KOPT-K1 (cell line): ENCODE results near the gene GALNT12.

Experiments used
- H3K27ac ChIP-seq: fragments of 200-600 bp; sonication (generic); 2 replicates; pipeline ENCODE4 v1.5.1; 2016; ENCODE audit warnings: antibody characterized with exemption, mild to moderate bottlenecking, low read depth, low read length; ENCODE audit not compliant: poor library complexity, severe bottlenecking
- H3K36me3 ChIP-seq: fragments of 200-600 bp; sonication (generic); 2 replicates; pipeline ENCODE4 v1.5.1; 2017; ENCODE audit warnings: antibody characterized with exemption, mild to moderate bottlenecking, low read length, moderate library complexity; ENCODE audit not compliant: insufficient read depth
- H3K9me3 ChIP-seq: fragments of 200-600 bp; sonication (generic); 2 replicates; pipeline ENCODE4 v1.5.1; 2017; ENCODE audit warnings: antibody characterized with exemption, low read length, mild to moderate bottlenecking; ENCODE audit not compliant: insufficient read depth, poor library complexity, severe bottlenecking

GALNT12 gene

DNA sequence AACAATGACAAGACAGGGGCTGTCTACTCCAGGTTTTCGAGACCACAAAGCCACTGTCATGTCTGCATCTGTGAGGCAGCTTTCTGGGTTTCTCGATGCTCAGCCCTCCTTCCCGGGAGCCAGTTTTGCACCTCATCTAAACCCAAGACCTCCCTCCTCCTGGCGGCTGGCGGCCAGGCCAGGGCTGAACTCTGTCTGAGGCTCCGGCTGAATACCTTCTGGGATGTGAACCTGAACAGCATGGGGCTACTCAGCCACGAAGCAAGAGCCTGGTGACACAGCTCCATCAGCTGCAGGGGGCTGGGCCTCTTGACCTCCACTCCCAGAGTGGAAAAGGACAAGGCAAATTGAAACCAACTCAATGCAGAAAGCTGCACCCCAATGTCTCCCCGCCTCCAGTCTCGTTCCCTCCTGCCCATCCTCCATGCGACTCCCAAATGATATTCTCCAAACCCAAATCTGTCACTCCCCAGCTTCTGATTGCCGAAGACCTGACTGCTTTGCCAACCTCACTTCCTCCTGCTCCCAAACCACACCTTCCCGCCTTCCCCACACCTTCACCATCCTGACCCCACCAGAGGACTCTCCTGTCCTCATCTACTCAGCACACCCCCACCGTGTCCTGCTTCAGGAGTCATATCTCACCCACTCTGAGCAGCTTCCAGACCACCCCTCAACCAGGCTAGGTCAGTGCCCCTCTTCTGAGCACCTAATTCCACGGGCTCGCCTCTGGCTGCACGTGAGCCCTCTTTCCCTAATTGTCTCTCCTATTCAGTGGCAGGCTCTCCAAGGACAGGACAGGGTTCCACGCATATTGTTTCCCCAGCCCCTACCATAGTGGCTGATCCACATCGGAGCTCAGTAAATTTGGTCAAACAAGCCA is 15.6 kb upstream of the GALNT12 start:
- no peak overlapping the region for H3K27ac ChIP-seq
- no peaks in the 10 kb centered on the region for H3K36me3 ChIP-seq
- H3K9me3 ChIP-seq = no peaks in the 10 kb centered on the region

DNA sequence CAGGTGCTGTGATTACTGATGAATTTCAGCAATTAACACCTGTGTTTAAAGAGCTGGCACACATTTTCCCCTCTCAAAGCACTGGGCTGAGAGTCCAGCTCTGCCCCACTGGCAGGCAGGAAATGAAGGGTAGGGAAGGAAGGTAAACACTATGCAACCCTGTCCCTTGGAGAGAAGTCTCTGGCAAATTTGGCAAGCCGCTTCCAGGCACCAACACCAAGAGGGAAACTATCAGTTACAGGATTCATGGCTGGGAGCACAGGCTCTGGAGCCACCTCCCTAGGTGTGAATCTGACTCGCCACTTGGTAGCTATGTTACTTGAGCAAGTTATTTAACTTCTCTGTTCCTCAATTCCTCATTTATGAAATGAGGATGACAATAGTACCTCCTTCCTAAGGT is 14.4 kb upstream of the GALNT12 start:
- no peak overlapping the region for H3K27ac ChIP-seq
- H3K9me3 ChIP-seq = peaks cover 3% of the 10 kb centered on the region
- H3K36me3 ChIP-seq = no peaks in the 10 kb centered on the region

DNA sequence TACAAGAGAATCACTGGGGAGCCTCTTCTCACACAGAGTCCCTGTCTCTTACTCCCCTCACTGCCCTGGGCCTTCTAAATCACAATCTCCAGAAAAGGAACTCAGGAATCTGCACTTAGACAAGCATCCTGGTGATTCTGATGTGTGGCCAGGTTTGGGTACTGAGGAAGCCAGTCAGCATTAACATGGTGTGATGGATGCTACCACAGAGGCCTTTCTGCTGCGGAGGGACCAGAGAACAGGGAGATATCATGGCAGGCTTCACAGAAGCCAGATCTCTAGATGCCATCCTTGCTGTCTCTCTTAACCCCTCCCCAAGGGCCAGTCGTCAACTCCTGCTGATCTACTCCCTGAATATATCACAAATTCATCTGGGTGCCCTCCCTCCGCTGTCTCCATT is 12.7 kb upstream of the GALNT12 start:
- Histone ChIP-seq H3K9me3 (peaks cover 19% of the 10 kb centered on the region), H3K27ac (no peak overlapping the region), H3K36me3 (no peaks in the 10 kb centered on the region)

DNA sequence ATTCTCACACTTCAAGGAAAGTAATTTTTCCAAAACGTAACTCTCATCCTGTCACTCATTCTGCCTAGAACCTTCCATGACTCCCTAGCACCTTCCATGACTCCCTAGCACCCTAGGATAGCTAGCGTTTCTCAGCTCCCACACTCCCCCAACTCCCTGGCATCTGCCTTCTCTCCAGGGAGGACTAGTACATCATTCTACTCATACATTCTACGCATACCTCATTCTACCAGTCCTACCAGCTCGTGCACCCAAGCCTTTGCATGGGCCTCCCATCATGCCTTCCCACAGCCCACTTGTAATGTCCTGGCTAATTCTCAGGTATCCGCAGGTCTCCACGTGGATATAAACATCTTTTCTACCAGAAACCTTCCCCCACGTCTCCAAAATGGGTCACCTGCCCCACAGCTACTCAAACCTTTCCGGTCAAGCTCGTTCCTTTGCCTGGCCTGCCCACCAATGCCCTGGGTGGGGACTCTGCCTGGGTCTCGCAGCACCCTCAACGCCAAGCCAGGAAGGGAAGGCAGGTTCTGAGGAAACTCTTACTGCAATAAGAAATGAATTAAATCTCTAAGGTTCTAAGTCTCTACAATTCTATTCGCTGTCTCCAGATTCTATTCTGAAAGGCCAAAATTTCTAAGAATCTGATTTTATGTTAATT is 12.0 kb upstream of the GALNT12 start:
- H3K9me3 ChIP-seq = peaks cover 19% of the 10 kb centered on the region
- no peaks in the 10 kb centered on the region for H3K36me3 ChIP-seq
- H3K27ac ChIP-seq = no peak overlapping the region

DNA sequence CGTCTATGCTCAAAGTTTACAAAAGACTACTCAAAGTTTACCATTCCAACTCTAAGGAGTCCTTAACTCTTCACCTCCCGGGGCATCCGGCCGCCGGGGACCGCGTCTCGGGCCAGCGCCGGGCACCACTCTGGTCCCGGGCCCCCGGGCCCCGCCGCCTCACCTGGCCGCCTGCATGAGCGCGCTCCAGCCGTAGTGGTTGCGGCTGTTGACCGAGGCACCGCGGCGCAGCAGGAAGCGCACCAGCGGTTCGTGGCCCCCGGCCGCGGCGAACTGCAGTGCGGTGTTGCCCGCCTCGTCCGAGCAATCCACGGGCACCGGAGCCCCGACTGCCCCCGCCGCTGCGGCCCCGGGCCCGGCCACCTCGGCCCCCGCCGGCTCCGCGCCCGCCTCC is 11.5 kb upstream of the GALNT12 start:
- no peak overlapping the region for H3K27ac ChIP-seq
- no peaks in the 10 kb centered on the region for H3K36me3 ChIP-seq
- H3K9me3 ChIP-seq = peaks cover 19% of the 10 kb centered on the region

DNA sequence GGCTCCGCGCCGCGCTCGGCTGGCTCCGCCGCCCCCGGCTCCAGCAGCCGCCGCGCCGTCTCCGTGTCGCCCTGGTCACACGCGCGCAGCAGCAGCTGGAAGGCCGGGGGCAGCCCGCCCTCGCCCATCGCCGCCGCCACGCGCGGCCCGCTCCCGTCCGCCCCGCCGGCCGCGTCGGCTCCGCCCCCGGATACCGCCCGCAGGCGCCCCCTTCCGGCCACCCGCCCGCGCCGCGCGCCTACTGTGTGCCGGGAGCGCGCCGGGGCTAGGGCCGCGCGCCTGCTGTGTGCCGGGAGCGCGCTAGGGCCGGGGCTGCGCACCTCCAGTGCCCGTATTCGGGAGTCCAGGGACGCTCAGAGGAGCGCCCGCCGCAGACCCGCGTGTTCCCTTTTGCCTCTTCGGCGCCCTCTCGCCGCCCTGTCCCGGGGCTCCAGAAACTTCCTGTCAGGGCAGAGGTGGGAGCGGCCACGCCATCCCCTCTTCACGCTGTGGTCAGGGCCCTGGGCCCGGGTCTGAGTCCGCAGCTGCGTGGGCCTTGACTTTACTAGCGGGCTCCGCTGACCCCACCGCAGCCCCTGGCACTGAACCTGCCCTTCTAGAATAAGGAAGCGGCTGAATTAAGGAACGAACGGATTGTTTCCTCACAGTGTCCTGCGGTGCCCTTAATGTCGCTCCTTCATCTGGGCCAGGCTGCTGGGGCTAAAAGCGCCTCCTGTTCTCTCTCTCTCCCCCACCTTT is 10.9 kb upstream of the GALNT12 start, which contains the start of gene ANKS6:
TSS of gene ANKS6 (minus strand) at position 192 of the 738 bp plus-strand sequence. CDS start at position 128, 64 bp downstream.
- Histone ChIP-seq H3K27ac (no peak within 1 kb of the TSS), H3K36me3 (no peaks in the 10 kb centered on the region), H3K9me3 (peaks cover 19% of the 10 kb centered on the region)

DNA sequence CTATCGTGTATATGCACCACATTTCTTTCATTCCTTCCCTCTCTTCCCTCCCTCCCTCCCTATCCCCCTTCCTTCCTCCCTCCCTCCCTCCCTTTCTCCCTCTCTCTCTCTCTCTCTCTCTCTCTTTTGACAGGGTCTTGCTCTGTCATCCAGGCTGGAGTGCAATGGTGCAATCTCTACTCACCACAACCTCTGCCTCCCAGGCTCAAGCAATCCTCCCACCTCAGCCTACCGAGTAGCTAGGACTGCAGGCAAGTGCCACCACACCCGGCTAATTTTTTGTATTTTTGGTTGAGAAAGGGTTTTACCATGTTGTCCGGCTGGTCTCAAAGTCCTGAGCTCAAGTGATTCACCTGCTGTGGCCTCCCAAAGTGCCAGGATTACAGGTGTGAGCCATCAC is 10.0 kb upstream of the GALNT12 start:
- peaks cover 19% of the 10 kb centered on the region for H3K9me3 ChIP-seq
- no peaks in the 10 kb centered on the region for H3K36me3 ChIP-seq
- H3K27ac ChIP-seq = no peak overlapping the region

DNA sequence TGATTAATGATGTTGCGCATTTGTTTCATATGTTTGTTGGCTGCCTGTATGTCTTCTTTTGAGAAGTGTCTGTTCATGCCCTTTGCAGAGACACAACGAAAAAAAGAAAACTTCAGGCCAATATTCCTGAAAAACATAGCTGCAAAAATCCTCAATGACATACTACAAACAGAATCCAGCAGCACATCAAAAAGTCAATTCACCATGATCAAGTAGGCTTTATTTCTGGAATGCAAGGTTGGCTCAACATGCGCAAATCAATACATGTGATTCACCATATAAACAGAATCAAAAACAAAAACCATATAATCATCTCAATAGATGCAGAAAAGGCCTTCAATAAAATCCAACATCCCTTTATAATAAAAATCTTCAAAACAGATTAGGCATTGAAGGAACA is 9.2 kb upstream of the GALNT12 start:
- Histone ChIP-seq H3K36me3 (no peaks in the 10 kb centered on the region), H3K9me3 (peaks cover 19% of the 10 kb centered on the region), H3K27ac (no peak overlapping the region)

DNA sequence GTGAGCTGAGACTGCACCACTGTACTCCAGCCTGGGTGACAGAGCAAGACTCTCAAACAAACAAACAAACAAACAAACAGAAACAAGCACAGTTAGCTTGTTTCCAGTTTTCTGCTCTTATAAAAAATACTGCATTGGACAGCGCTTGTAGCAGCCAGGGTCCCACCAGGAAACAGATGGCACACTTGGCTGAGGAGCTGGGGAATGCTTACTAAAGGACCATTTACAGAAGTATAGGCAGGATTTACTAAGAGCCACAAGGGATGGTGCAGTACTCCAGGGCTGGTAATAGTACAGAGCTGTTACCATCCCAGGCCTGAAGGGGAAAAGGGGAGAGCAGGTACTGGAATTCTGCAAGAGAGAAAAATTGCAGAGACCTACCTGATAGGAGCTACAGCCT is 5.9 kb upstream of the GALNT12 start:
- Histone ChIP-seq H3K27ac (no peak overlapping the region), H3K36me3 (no peaks in the 10 kb centered on the region), H3K9me3 (peaks cover 19% of the 10 kb centered on the region)

DNA sequence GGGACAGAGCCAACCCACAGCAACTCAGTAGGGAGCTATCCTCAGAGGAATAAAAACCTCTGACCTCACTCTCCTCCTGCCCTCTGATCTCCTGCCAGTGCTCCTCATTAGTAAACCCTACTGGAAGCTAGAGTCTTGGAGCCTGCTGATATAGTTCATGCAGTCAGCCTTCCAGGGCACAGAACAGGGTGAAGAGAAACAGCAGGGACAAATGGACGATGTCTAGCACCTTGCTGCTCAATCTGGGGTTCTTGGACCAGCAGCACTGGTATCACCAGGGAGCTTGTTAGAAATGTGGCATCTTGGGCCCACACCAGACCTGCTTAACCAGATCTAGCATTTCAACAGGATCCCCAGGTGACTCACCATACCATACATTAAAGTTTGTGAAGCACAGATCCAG is 5.5 kb upstream of the GALNT12 start:
- no peaks in the 10 kb centered on the region for H3K36me3 ChIP-seq
- peaks cover 19% of the 10 kb centered on the region for H3K9me3 ChIP-seq
- no peak overlapping the region for H3K27ac ChIP-seq

DNA sequence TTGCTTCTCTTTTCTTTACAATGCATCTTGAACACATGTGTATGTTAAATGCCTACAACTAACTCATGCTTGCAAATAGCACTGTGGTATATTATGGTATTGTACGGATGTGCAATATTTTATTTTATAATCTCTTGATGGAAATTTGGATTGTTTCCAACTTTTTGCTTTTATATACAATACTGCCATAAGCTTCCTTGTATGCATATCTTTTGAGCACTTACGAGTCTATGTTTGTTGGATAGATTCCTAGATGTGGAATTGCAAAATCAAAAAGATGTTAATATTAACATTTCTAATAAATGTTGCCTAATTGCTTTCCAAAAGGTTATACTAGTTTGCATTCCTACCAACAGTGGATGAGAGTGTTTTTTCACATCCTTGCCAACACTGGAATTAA is 3.4 kb upstream of the GALNT12 start:
- Histone ChIP-seq H3K27ac (no peak overlapping the region), H3K9me3 (peaks cover 5% of the 10 kb centered on the region), H3K36me3 (no peaks in the 10 kb centered on the region)

DNA sequence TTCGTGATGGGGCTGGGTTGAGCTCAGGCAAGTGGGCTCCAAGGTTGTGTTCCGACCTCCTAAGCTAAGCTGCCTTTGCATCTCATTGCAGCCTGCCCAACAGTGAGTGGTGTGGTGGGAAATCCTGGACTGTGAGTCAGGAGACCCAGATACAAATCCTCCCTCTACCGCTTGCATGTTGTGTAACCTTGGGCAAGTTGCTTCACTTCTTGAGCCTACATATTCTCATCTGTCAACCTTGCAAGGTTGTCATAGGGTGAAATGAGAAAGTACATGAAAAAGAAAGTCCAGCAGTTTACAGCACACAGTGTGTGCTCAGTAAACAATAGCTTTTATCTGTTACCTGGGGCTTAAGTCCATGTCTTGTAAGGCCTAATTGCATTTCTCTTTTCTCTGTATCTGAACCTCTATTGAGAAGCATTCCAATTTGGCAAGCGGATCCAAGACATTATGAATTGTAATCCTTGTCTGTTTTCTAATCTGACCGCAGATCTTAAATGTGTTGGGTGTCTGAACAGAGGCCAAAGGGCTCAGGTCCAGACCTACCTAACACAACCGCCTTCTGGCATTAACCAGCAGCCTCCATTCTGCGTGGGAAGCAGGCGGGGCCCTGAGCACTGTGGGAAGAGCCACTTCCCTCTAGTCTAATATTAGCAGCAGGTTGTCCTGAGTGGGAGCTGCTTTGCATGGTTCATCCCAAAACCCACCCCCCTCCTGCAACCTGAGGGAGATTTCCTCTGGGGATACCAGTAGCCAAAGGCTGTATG is 1.8 kb upstream of the GALNT12 start:
- H3K27ac ChIP-seq = no peak overlapping the region
- no peaks in the 10 kb centered on the region for H3K9me3 ChIP-seq
- H3K36me3 ChIP-seq = no peaks in the 10 kb centered on the region

DNA sequence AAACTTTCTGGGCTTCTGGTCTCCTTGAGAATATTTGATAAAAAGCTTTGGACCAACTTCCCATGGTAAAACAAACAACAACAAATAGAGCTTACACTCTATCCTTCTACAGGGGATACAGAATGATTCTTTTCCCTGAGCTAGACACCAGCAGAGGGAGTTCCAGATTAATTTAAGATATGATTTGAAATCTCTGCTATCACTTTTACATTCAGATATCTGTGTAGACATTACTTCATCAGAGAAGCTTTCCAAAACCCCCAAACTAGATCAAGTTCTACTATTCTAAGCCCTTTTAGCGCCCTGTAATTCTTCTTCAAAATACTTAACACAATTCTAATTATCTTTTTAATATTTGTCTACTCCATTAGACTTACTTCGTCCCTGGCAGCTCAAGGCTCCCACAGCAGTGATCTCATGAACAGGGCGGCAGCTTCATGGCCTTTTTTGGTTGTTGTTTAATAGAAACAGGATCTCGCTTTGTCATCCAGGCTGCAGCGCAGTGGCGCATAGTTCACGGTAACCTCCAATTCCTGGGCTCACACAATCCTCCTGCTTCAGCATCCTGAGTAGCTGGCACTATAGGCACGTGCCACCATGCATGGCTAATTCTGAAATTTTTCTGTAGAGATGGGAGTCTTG is 955 bp upstream of the GALNT12 start:
- Histone ChIP-seq H3K27ac (no peak overlapping the region), H3K9me3 (no peaks in the 10 kb centered on the region), H3K36me3 (no peaks in the 10 kb centered on the region)

DNA sequence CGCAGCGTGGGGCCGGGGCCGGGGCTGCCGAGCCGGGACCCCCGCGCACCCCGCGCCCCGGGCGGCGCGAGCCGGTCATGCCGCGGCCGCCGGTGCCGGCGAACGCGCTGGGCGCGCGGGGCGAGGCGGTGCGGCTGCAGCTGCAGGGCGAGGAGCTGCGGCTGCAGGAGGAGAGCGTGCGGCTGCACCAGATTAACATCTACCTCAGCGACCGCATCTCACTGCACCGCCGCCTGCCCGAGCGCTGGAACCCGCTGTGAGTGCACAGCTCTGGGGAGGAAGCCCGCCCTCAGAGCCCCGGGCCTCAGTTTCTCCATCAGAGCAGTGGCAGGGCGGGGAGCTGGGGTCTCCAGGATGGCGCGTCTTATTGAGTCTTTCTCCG is 335 bp downstream of the GALNT12 start:
- H3K36me3 ChIP-seq = no peaks in the 10 kb centered on the region
- H3K9me3 ChIP-seq = no peaks in the 10 kb centered on the region
- H3K27ac ChIP-seq = no peak overlapping the region
